GM19043 (cell line): ENCODE measurements around the gene EMD.
A peak's percentile ranks its signal among the peaks of the same experiment; 100 is the strongest.

ENCODE experiments used
- ATAC-seq: cut with Tn5 transposase; IDR thresholded peaks from one replicate; pipeline ENCODE4 v1.9.1; 2021; ENCODE audit warnings: low read depth; ENCODE audit not compliant: unreplicated experiment

The EMD gene

GRCh38 chrX:154412468-154412867 is 33.4 kb downstream of the EMD start:
- ATAC-seq: no peak

DNA sequence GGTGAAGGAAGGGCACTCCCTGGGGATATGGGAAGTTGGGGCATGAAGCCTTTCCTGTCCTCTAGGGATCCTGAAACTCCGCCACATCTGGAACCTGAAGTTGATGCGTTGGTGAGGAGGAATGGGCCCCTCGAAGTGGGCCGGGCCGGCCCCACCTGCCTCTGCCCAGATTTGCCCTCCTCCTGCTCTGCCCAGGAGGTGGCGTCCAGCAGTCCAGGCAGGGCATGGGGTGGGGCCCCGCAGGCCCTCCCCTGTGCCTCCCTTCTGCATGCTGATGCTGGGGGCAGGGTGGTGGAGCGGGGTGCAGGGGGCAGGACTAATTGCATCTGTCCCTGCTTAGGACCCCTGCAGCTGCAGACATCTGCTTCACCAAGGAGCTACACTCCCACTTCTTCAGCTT is 34.0 kb downstream of the EMD start:
- no peak for ATAC-seq

- ATAC-seq: no peak
These were observed 38.1 kb downstream of the EMD start for GRCh38 chrX:154417157-154417556.

- ATAC-seq: no peak
These were observed 40.1 kb downstream of the EMD start for GRCh38 chrX:154419189-154419588.

- no peak for ATAC-seq
These were observed 40.8 kb downstream of the EMD start for GRCh38 chrX:154419688-154420401.

GRCh38 chrX:154420402-154420756 is 41.3 kb downstream of the EMD start:
- no peak for ATAC-seq

DNA sequence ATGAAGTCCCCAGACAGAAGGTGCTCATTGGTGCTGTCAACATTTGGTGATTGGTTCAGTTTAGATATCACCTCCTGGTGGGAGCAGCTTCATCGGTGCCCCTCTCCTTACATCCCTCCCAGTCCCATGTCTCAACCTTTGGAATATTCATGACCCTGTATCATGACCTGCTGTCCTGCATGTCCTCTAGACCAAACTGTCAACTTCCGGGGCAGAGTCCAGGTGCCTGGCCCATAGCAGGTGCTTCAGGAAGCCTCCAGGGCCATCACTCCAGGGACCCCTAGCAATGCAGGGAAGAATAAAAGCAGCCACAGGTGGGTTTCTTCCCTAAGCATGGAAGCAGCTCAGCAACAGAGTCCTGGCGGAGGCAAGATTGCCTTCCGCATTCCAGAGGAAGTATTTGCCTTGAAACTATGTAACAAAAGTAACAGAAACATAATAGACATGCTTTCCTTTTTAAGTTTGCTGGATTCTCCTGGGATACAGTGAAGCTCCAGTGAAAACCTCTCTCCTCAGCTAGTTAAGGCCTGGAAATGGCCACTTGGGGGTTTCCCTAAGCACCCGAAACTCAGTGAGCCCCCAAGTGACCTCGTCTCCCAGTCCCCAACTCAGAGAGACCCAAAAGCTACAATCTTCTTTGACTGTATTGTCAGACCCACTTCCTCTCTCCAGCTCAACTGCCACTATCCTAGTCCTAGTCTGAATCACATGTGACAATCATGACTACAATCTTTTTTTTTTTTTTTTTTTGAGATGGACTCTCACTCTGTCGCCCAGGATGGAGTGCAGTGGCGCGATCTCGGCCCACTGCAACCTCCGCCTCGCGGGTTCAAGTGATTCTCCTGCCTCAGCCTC is 48.0 kb downstream of the EMD start:
- ATAC-seq: no peak

GRCh38 chrX:154428176-154429171 is 49.4 kb downstream of the EMD start, which contains the start of gene ATP6AP1:
Gene ATP6AP1, plus strand, starts transcription at chrX:154428677. Its CDS starts 16 bp downstream, at chrX:154428693.
- peak; percentile 97 for ATAC-seq

GRCh38 chrX:154429711-154430110 is 50.6 kb downstream of the EMD start:
- no peak for ATAC-seq

- ATAC-seq: no peak
These were observed 51.4 kb downstream of the EMD start for GRCh38 chrX:154430479-154430878.

DNA sequence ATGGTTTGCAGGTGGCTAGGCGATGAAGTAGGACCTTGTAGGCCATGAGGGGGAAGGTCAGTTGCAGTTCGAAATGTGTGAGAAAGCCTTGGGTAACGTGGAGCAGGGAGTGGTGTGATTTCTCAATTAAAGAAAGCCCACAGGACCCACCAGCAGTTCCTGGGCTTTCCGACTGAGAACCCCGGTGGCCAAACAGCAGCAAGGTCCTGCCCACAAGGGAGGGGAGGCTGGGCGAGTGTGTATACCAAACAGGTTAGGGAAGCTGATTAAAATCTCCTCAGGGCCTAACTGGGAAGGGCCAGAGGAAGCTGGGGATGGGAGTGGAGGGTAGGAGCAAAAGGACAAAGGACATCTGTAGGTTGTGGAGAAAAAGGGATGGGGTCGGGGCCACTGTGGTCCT is 51.8 kb downstream of the EMD start:
- no peak for ATAC-seq
